ENCODE data around the gene PILRA.
"Not testable (repeated sequence)": the region's sequence is repeated elsewhere in the genome, so short reads cannot be mapped to it uniquely, and the experiment has no call there.

The PILRA gene

DNA sequence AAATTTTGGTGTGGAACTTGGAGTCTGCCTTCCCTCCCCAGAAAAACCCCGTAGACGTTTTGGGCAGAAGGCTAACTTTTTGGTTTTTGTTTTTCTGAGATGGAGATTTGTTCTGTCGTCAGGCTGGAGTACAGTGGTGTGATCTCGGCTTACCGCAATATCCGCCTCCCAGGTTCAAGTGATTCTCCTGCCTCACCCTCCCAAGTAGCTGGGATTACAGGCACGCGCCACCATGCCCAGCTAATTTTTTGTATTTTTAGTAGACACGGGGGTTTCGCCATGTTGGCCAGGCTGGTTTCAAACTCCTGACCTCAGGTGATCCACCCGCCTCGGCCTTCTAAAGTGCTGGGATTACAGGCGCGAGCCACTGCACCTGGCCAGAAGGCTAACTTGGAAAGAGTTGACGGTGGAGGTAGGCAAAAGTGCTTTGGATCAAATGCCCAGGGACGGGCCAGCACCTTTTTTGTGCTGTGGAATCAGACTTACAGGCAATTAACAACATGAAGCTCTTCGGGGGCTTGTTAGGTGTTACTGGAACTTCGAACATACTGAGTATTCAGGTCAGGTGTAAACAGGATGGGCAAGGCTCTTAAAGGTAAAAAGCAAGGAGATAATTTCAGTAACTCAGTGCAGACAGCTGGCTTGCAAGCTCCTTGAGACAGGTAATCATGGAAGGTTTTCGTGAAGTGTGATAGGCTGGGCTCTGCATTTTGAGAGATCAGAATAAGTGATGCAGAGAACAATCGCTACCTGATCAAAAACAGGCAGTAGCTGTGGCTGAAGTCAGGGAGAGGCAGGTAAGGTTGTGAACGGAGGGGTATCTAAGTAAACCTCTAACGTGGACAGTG, 61.2 kb downstream of the PILRA start:
- no peak for TF ChIP-seq CTCF (IDR thresholded peaks at IDR 0.05; ENCODE audit: borderline replicate concordance, control extremely low read depth, extremely low read depth, insufficient read depth, missing control alignments)
- DNase-seq (ENCODE audit: low spot score) = no peak
- in situ Hi-C loops (cut with MboI; ENCODE audit: low sequenced_read_pairs, unreplicated experiment) = no loop called here

DNA sequence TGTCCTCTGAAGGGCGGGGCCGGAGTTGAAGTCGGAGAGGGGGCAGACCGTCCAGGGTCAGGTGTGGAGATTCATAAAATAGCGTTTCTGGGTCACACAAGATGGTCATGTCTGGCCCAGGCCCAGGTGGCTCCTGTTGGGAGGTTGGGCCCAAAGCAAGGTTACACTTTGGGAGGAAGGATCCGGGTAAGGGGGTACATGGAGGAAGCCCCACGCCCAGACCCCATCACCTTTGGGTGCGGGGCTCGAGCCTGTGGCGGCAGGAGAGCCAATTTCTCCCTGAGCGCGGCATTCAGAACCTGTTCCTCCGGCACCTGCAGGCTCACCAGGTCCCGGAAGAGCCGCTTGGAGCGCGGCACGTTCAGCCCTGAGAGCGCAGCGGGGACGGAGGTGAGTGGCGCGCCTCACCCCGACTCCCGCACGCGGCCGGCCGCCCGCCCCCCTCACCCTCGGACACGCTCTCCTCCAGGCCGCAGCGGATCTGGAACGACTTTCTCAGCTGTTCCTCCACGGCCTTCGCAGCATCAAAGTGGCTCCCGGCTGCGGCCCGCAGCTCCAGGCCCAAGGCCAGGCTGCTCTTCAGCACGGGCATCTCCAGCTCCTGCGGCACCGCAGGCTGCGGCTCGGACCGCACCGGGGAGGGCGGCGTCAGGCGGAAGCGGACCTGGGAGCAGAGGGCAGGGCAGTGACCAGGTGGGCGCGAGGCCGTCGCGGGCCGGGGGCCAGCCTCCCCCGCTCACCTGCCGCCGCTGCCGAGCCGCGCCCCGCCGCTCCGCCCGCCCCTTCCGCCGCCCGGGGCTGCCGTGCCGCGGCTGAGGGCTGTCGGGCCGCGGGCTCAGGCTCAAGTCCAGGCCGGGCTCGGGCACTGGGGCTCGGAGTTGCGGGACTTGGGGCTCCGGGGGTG, 62.4 kb downstream of the PILRA start:
- in situ Hi-C loops (cut with MboI; ENCODE audit: low sequenced_read_pairs, unreplicated experiment) = no loop called here
- DNase-seq (ENCODE audit: low spot score) = peak; percentile 51

DNA sequence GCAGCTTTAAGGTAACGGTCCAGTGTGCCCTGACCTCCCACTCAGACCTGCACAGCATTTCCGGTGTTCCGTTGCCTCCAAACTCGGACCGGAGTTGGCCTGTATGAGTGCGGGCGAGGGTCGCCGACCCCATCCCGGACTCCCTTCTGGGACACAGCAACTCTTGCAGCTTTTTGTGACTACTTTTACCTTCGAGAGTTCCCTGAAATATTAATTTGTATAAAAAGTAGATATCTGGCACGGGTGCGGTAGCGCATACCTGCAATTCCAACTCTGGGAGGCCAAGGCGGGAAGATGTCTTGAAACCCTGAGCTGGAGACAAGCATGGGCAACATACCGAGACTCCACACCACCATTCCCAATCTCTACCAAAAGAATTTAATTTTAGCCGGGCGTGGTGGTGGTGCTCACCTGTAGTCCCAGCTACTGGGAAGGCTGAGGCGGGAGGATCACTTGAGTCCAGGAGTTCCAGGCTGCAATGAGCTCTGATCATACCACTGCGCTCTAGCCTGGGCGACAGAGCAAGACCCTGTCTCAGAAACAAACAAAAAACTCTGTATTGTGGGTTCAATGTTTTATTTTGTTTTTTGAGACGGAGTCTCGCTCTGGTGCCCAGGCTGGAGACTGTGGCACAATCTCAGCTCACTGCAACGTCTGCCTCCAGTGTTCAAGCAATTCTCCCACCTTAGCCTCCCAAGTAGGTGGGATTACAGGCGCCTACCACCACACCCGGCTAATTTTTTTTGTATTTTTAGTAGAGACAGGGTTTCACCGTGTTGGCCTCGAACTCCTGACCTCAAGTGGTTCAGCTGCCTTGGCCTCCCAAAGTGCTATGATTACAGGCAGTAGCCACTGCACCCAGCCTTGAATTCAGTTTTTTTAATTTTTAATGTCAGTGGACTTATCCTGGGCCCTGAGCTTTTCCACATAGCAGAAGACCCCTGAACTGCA, 64.1 kb downstream of the PILRA start:
- DNase-seq (ENCODE audit: low spot score) = no peak
- TF ChIP-seq CTCF (IDR thresholded peaks at IDR 0.05; ENCODE audit: borderline replicate concordance, control extremely low read depth, extremely low read depth, insufficient read depth, missing control alignments) = no peak
- in situ Hi-C loops (cut with MboI; ENCODE audit: low sequenced_read_pairs, unreplicated experiment) = no loop called here

More for the DNA sequence above, 62.4 kb downstream of the PILRA start:
- no peak for TF ChIP-seq CTCF (IDR thresholded peaks at IDR 0.05; ENCODE audit: borderline replicate concordance, control extremely low read depth, extremely low read depth, insufficient read depth, missing control alignments)

GRCh38 chr7:100438172-100438571, 64.9 kb downstream of the PILRA start:
- DNase-seq (ENCODE audit: low spot score) = no peak
- in situ Hi-C loops (cut with MboI; ENCODE audit: low sequenced_read_pairs, unreplicated experiment) = no loop called here
- TF ChIP-seq CTCF (IDR thresholded peaks at IDR 0.05; ENCODE audit: borderline replicate concordance, control extremely low read depth, extremely low read depth, insufficient read depth, missing control alignments) = no peak

DNA sequence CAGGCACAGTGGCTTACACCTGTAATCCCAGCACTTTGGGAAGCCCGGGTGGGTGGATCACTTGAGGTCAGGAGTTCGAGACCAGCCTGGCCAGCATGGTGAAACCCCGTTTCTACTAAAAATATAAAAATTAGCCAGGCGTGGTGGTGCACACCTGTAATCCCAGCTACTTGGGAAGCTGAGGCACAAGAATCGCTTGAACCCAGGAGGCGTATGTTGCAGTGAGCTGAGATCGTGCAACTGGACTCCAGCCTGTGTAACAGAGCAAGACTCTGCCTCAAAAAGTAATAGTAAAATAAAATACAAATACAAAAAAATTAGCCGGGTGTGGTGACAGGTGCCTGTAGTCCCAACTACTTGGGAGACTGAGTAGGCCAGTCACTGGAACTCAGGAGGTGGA, 65.4 kb downstream of the PILRA start:
- in situ Hi-C loops (cut with MboI; ENCODE audit: low sequenced_read_pairs, unreplicated experiment); DNase-seq (ENCODE audit: low spot score): not testable (repeated sequence)

DNA sequence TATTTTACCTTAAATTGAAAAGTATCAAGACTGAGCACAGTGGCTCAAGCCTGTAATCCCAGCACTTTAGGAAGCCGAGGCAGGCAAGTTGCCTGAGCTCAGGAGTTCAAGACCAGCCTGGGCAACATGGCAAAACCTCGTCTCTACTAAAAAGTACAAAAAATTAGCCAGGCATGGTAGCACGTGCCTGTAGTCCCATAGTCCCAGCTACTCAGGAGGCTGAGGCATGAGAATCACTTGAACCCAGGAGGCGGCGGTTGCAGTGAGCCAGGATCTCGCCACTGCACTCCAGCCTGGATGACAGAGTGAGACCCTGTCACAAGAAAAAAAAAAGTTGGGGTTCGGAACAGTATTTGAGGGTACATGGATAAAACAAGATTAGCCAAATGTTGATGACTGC, 66.0 kb downstream of the PILRA start:
- DNase-seq (ENCODE audit: low spot score); in situ Hi-C loops (cut with MboI; ENCODE audit: low sequenced_read_pairs, unreplicated experiment): not testable (repeated sequence)
